HuH-7 (cell line): ENCODE data around the gene WNT3.
"Not testable (repeated sequence)": the region's sequence is repeated elsewhere in the genome, so short reads cannot be mapped to it uniquely, and the experiment has no call there.

ENCODE experiments used
- DNase-seq: peaks from one replicate; pipeline ENCODE4 v3.0.0; 2011; ENCODE audit warnings: low spot score

WNT3 gene

GRCh38 chr17:46813920-46814319 is 4.6 kb downstream of the WNT3 start:
- no peak for DNase-seq

DNA sequence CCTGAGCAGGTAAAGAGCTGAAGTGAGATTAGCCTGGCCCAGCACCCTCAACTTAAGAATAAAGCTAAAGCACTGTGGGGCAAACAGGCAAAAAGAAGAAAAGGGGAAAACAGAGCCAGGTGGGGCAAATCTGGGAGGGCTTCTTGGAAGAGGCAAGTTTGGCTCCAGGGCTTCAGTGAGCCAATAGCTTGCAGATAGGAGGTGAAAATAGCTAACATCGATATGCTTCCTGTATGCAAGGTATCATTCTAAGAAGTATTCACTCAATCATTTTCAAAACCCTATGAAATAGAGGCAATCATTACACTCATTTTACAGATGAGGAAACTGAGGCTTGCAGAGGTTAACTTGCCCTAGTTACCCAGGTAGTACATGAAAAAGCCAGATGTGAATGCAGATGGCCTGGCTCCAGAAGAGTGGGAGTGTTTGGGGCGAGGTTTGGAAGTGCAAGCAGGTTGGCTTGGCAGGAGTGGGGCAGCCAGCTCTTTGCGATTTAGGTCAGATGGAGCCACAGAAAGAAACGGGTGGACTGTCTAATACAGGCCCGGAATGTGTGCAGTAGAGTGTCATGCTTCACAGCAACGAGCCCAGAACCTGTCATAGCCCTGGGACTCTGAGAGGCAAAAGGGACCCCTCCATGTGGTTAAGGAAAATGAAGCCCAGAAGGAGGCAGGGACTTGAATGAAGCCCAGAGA is 5.7 kb downstream of the WNT3 start:
- DNase-seq: no peak

DNA sequence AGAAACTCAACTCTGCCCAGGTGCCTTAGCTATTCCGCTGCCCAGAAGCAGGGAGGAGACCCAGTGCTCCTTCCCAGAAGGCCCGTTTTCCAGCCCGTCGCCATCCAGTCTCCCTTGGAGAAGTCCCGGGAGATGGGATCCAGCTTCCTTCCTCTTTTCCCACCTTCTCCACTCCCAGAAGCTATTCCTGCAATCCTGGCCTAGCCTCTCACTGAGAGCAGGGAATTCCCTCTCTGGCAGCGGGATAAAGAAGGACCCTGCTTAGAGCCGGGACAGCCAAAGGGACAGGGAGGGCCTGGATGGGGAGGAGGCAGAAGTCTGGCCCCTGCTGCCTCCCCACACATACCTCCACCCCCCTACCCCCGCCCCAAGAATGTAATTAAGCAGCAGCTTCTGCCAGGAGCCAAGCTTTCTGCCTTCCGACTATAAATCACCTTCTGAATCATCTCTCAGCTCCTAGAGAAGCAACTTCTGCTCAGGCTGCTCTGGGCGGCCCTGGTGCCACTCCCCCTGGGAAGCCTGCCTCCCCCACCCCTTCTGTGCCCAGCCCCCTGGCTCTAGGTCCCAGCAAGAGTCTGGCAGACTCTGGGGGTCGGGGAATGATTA is 6.4 kb downstream of the WNT3 start:
- DNase-seq: no peak

DNA sequence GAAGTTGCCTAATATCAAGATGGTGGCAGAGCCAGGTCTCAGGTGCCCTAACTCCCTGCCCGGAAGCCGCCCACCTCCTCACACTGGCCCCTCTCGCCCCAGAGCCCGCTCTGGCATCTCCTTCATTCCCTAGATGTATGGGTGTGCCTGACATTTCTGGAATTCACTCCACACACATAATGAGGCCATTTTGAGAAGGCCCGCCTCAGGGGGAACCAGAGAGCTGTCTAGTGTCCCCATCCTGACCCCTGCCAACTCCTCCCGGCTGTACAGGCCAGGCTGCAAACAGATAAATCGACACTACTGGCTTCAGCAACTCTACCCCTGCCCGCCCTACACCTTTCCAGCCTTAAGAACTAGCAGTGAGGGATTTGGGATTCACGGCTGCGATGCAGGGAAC is 7.7 kb downstream of the WNT3 start:
- DNase-seq: no peak

DNA sequence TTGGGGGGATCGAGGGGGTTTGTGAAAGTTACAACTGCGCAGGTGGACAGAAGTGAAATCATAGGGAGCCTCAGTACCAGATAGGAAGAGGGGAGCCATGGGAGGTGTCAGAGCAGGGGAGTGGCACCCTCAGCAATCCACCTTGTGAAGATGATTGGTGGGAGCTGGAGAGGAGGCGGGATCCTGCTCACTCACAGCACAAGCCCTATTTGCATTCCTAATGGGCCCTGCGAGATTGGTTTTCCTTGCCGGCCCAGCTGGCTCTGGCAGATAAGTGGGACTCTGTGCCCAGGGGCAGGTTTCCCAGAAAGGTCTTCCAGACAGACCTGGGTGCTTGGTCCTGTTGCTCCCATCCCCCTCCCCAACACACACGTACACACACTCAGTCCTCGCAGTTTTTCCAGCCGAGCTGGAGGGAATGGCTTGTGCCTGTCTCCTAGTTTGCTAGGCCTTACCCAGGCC is 9.4 kb downstream of the WNT3 start:
- no peak for DNase-seq

DNA sequence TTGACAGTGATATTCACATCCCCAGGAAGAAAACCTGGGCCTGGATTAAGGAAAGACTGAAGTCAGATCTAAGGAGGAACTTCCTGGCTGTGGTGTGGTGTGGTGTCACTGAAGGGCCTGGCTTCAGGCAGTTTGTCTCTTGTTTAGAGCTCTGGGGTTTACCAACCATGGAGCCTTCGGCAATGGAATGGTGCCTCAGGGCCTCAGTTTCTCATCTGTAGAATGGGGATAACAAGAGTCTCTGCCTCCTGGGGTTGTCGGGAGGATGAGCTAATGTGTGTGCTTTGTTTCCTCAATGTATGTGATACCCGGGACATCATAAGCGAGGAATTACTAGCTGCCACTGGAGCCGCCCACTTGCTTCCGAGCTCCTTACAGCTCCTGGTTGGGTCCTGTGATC is 12.7 kb downstream of the WNT3 start:
- DNase-seq: no peak

- DNase-seq: no peak
Measured at GRCh38 chr17:46803544-46803943, 14.9 kb downstream of the WNT3 start.

DNA sequence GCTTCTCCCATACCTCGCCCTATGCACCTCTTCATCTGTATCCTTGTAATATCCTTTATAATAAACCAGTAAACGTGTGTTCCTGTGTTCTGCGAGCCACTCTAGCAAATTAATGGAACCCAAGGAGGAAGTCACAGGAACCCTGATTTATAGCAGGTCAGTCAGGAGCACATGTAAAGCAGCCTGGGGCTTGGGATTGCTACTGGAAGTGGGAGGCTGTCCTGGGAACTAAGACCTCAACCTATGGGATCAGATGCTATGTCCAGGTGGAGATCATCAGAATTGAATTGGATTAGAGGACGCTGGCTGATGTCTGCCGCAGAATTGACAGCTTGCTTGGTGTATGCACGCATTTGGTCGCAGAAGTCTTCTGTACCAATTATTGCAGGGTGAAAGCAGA is 15.7 kb downstream of the WNT3 start:
- no peak for DNase-seq

DNA sequence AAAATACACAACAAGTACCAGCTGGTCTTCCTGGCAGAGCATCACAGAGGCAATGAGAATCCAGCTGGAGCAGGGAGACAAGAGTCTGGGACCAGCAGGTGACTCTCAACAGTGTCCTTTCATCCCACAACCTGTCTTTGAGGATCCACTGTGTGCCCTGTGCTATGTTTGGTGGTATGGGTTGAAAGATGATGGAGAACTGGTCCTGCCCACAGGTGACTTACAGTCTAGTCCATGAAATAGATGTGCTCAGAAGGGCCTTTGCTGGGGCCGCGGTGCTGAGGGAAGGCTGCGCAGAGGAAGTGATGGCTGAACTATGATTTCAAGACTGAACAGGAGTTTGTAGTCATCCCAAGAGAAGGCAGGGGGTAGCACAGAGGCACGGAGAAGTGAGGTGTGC is 17.9 kb downstream of the WNT3 start:
- no peak for DNase-seq

- DNase-seq: no peak
Measured at GRCh38 chr17:46796956-46797530, 21.4 kb downstream of the WNT3 start.

DNA sequence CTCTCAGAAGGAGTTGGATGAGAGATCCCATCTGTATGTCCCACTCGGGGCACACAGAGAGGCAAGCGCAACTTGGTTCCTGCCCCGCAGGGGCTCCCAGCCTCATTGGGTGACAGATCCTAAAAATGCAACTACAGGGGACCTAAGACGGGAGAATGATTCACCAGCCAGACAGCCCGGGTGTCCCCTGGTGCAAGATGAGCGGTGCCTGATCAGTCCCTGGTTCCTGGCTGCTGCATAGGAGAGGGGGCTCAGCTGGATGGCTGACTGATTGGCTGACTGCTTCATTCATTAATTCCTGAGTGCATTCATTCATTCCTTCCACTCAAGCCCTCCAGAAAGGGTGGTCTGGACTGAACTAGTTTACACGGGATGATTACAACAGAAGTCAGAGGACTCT is 22.0 kb downstream of the WNT3 start:
- no peak for DNase-seq

DNA sequence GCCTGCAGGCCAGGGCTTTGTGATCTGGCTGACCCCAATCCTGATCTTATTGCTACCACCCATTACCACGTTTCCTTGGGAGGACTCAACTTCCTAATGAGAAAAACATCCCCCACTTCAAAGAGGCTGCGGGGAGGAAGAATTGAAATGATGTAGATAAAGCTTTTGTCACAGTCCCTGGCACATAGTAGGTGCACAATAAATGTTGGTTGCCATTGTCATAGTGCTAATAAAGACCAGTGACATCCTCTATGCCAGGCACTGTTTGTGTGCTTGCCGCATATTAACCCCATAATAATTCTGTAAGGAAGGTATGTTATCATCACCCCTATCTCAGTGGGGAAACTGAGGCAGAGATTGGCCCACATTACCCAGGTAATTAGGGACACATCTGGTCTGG is 22.4 kb downstream of the WNT3 start:
- DNase-seq: no peak

- DNase-seq: no peak
Measured at GRCh38 chr17:46795379-46795952, 23.0 kb downstream of the WNT3 start.

DNA sequence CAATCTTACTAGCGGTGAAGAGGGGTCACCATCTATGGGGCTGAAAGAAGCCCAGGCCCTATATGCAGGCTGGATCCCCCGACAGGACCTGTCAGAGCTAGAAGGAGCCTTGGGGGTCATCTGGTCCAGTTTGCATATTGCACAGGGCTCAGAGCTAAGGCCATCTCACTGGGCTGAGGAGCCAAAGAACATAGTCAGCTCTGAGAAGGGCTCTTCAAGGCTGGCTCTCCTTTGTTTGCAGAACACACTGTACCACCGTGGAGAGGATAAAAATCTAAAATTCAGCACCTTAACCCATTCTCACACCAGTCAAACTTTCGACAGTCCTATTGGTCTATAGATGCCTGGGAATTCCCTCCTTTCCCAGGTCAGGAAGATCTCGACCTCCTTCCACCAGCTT is 24.2 kb downstream of the WNT3 start:
- no peak for DNase-seq

DNA sequence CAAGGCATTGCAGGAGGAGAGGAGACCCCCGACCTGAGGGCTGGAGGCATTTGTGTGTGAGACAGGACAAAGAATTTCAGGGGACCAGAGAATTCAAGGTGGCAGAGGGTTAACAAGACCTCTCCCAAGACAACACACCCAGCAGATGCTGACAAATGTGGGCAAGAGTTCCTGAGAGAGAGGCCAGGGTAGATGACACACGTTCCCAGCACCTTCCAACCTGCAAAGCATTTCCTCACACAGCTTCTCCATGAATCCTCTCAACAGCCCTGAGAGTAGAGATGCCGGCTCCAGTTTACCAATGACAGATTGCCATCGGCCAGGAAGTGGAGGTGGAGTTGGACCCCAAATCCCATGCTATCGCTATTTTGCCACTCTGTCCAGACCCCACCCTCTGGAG is 25.0 kb downstream of the WNT3 start:
- no peak for DNase-seq

DNA sequence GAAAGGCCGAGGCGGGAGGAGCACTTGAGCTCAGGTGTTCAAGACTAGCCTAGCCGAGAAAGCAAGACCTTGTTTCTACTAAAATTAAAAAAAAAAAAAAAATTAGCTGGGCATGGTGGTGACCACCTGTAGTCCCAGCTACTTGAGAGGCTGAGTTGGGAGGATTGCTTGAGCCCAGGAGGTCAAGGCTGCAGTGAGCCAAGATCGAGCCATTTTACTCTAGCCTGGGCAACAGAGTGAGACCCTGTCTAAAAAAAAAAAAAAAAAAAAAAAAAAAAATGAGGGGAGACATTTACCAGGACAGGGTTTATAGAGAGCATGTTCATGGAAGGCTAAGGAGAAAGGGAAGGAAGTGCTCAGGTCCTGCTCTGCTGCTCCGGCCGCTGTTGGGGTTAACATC is 25.5 kb downstream of the WNT3 start:
- DNase-seq: not testable (repeated sequence)

DNA sequence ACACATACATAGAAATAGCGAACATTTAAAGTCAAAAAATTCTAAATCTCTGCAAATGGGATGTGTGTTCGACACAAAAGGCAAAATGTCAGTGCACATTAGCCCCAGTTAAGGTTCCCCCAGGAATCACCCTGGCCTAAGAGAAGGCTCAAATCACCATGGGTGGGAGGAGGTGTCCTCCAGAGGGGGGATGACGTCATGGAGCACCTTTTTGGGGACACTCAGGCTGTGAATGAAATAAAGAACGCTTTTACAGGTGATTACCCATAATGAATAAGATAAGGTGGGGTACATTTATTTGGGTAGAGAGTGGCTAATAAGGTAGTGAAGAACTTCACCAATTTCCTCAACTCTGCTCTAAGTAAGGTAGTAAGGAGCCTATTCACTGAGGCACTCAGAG is 26.4 kb downstream of the WNT3 start:
- DNase-seq: no peak

DNA sequence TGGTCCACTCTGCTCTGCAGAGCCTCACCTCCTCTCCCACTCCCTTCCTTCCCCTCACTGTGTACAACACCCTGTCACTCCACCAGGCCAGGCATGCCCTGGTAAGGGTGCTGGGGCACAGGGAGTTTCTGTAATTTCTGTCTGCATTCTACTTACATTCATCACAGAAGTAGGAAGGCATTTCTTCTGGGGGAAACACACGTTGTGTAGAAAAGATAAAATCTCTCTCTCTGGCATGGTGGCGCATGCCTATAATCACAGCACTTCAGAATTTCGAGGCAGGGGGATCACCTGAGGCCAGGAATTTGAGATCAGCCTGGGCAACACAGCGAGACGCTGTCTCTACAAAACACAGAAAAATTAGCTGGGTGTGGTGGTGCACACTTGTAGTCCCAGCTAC is 27.0 kb downstream of the WNT3 start:
- no peak for DNase-seq

DNA sequence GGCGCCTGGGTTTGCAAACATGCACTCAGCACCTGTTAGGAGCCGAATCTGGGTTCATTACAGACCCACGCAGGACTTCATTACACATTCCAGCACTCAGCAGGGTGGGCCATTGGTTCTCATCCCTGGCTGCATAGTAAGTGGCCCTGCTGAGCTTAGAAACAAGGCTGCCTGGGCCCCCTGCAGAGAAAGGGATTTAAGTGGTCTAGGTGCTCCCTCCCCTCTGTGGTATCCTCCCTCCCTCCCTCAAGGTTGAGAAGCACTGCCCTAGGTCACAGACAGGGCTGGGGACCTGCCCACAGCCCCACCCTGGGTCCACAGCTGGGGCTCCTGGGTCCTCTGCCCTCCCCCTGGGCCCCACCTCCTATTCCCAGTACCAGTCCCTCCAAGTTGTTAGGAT is 28.3 kb downstream of the WNT3 start:
- no peak for DNase-seq

DNA sequence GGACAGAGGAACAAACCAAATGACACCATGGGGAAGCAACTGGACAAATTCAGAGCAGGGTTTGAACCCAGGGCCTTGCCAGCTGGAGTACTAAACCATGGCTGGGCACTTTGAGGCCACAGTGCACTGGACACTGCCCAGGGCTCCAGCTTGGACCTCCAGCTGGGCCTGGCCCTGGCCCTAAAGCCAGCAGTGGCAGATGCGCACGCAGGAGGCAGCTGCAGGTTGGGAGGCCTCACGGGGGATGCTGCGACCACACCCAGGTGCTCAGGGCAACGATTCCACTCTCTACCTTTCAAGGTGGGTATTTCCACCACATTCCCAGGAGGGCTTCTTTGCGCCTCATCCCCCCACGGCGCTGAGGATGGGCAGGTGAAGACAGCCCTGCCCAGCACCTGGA is 28.9 kb downstream of the WNT3 start:
- DNase-seq: no peak

DNA sequence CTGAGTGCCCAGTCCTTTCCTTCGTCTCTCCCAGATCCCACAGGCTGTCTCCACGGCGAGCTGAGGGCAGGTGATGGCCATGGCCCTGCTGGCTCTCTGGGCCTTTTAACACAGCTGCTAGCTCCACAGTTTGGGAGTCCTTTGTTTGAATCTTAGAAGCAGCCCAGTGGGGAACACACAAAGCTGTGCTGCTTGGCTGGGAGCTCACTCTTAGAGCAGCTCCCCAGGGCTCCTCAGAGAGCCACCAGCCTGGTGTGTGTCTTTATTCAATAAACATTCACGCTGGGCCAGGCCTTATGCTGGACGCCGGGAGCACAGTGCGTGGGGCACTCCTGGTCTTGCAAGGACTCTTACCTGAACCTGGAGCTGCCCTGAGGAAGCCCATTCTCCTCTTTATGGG is 29.7 kb downstream of the WNT3 start:
- DNase-seq: no peak

GRCh38 chr17:46788300-46788699 is 30.2 kb downstream of the WNT3 start:
- no peak for DNase-seq

- DNase-seq: no peak
Measured at GRCh38 chr17:46787478-46787877, 31.0 kb downstream of the WNT3 start.

DNA sequence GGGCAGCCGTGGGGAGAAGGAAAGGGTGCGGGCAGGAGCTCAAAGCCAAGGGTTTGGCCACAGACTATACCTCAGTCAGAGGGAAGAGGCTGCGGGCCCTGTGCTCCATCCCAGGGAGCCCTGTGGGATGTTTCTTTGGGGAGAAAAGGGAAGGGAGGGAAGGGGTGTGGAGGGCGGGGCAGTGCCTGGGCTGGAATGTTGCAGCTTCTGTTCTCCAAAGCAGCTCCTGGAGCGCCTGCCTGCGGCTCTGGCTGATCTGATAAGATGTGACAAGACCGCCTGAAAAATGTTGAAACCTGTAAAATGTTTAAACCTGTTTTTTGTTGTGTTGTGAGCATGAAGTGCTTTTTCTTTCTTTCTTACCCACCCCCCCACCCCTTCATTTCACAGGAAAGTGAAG is 32.8 kb downstream of the WNT3 start:
- no peak for DNase-seq
